ENCODE data around the gene SEMA4A. TPM values are rescaled to one million over a fixed set of nuclear protein-coding genes. Genes with fewer than 3 reads are reported as not detected.

SEMA4A gene
- total and polyA plus RNA-seq, 3 donors from 2014 or later = 4.8 to 8.0 (median 7.7) TPM

- DNase-seq = no peak
- no peak for TF ChIP-seq CTCF (IDR thresholded peaks at IDR 0.05)
- TF ChIP-seq POLR2A (IDR thresholded peaks at IDR 0.05) = no peak
- intact Hi-C loops (cut with DNase I; ENCODE audit: low total_unique reads) = loop anchor here (2.0 kb wide), 1 partner anchor 80 kb away; no protein-coding TSS in a partner anchor
- H3K36me3 ChIP-seq (ENCODE audit: low read depth, missing control alignments) = no peaks in the 10 kb centered on the region
- no peaks in the 10 kb centered on the region for H3K27me3 ChIP-seq
- no peak overlapping the region for H3K4me3 ChIP-seq
- H3K4me1 ChIP-seq = peaks cover 16% of the 10 kb centered on the region
- 76 to 77% methylated on average over 5 of the region's 5 CpGs for WGBS, 2 donors
- no peaks in the 10 kb centered on the region for H3K9me3 ChIP-seq
- no peak overlapping the region for H3K27ac ChIP-seq
These were observed 8.6 kb upstream of the SEMA4A start for GRCh38 chr1:156144742-156145141.

- Histone ChIP-seq H3K27ac (no peak overlapping the region), H3K9me3 (no peaks in the 10 kb centered on the region), H3K4me1 (peaks cover 16% of the 10 kb centered on the region), H3K4me3 (no peak overlapping the region), H3K27me3 (no peaks in the 10 kb centered on the region), H3K36me3 (ENCODE audit: low read depth, missing control alignments) (no peaks in the 10 kb centered on the region)
- TF ChIP-seq POLR2A (IDR thresholded peaks at IDR 0.05) (no peak), CTCF (IDR thresholded peaks at IDR 0.05) (no peak)
- intact Hi-C loops (cut with DNase I; ENCODE audit: low total_unique reads) = loop anchor here (2.0 kb wide), 1 partner anchor 79 kb away; no protein-coding TSS in a partner anchor
- 71 to 75% methylated on average over 2 of the region's 2 CpGs for WGBS, 2 donors
- DNase-seq = no peak
These were observed 7.8 kb upstream of the SEMA4A start for GRCh38 chr1:156145650-156146019.

- 25 to 41% methylated on average over 9 to 13 of the region's 13 CpGs for WGBS, 2 donors
- Histone ChIP-seq H3K27me3 (no peaks in the 10 kb centered on the region), H3K36me3 (ENCODE audit: low read depth, missing control alignments) (no peaks in the 10 kb centered on the region), H3K4me1 (peaks cover 15% of the 10 kb centered on the region), H3K27ac (no peak overlapping the region), H3K4me3 (no peak overlapping the region), H3K9me3 (no peaks in the 10 kb centered on the region)
- intact Hi-C loops (cut with DNase I; ENCODE audit: low total_unique reads) = no loop called here
- DNase-seq = peak; percentile 73
- TF ChIP-seq POLR2A (IDR thresholded peaks at IDR 0.05) = no peak
- peak; percentile 70 to 78 (median 71) for TF ChIP-seq CTCF (IDR thresholded peaks at IDR 0.05)
These were observed 7.2 kb upstream of the SEMA4A start for GRCh38 chr1:156146020-156146768.

GRCh38 chr1:156146769-156147405 lies 6.5 kb upstream of the SEMA4A start:
- intact Hi-C loops (cut with DNase I; ENCODE audit: low total_unique reads) = no loop called here
- WGBS, 2 donors = 37 to 63% methylated on average over 7 to 9 of the region's 9 CpGs
- peaks cover 8% of the 10 kb centered on the region for H3K4me1 ChIP-seq
- no peak for DNase-seq
- no peak for TF ChIP-seq CTCF (IDR thresholded peaks at IDR 0.05)
- no peak for TF ChIP-seq POLR2A (IDR thresholded peaks at IDR 0.05)
- H3K36me3 ChIP-seq (ENCODE audit: low read depth, missing control alignments) = no peaks in the 10 kb centered on the region
- H3K27me3 ChIP-seq = no peaks in the 10 kb centered on the region
- H3K27ac ChIP-seq = no peak overlapping the region
- H3K4me3 ChIP-seq = no peak overlapping the region
- no peaks in the 10 kb centered on the region for H3K9me3 ChIP-seq
